ENCODE results near the gene RASA4B. TPM values are rescaled to one million over a fixed set of nuclear protein-coding genes. Genes with fewer than 3 reads are reported as not detected.

RASA4B gene
- total RNA-seq, 2 donors from 2014 or later: 20.0 to 29.8 TPM

DNA sequence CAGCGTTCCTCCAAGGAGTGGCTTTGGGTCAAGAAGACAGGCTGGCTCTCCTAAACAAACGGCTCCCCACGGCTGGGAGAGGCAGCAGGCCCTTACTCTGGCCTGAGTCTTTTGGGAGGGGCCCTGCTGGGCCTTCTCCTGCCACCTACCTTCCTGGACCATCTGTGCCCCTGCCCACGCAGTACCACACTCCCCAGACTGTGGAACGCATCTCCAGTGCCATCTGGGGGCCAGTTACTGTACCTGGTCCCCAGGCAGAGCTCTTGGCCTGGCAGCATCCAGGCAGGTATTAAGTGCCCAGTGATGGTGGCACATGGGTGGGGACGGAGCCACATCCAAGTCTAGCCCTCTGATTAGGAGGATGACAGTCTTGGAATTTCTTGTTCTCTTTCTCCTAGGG is 67.3 kb downstream of the RASA4B start:
- peaks cover 0 to 3% of the 10 kb centered on the region in 2 donors for H3K36me3 Mint-ChIP-seq (ENCODE audit: insufficient read depth in 2 of 2)
- no peaks in the 10 kb centered on the region for H3K27me3 Mint-ChIP-seq (ENCODE audit: low read depth)
- no peak overlapping the region for H3K4me3 Mint-ChIP-seq
- no peaks in the 10 kb centered on the region for H3K9me3 Mint-ChIP-seq
- DNase-seq (peak; percentile 53 to 56), ATAC-seq (replicated peaks in 1 of 2) (peak; percentile 85 to 86)
- no peak overlapping the region for H3K27ac Mint-ChIP-seq
- peaks cover 5% of the 10 kb centered on the region for H3K4me1 Mint-ChIP-seq (ENCODE audit: low read depth)

DNA sequence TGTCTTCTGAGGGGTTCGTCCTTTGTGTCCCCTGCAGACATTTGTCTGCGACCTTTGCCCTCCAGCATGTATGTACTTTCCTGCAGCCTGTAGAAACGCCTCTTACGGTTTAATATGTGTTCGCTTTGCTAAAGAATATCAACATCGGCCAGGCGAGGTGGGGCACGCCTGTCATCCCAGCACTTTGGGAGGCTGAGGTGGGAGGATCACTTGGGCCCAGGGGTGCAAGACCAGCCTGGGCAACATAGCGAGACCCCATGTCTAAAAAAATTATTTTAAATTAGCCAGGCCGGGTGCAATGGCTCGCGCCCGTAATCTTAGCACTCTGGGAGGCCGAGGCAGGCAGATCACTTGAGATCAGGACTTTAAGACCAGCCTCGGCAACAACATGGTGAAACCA is 68.4 kb downstream of the RASA4B start:
- ATAC-seq (replicated peaks in 1 of 2) (no peak), DNase-seq (no peak)
- Mint-ChIP-seq H3K4me1 (ENCODE audit: low read depth) (peaks cover 5% of the 10 kb centered on the region), H3K36me3 (ENCODE audit: insufficient read depth in 2 of 2) (peaks cover 0 to 6% of the 10 kb centered on the region in 2 donors), H3K27me3 (ENCODE audit: low read depth) (no peaks in the 10 kb centered on the region), H3K27ac (no peak overlapping the region), H3K4me3 (no peak overlapping the region), H3K9me3 (no peaks in the 10 kb centered on the region)

DNA sequence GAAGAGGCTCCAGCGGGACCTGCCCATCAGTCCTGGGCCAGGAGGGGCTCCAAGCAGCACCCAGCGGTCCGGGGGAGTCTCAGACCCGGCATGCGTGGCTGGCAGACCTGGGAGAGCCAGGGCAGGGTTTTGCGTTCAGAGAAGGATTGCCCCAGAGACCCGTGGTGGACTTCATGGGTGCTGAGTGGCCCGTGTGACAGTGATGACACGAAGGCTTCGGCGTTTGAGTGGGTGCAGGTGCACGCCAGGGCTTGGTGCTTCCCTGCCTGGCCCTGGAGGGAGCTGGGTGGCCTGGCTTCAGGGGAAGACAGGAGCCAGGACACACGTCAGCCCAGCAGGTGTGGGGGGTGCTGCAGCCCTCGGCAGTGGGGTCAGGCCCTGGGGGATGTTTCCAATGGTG is 70.3 kb downstream of the RASA4B start:
- ATAC-seq (replicated peaks in 1 of 2) (no peak), DNase-seq (no peak)
- Mint-ChIP-seq H3K4me3 (no peak overlapping the region), H3K9me3 (no peaks in the 10 kb centered on the region), H3K36me3 (ENCODE audit: insufficient read depth in 2 of 2) (peaks cover 0 to 6% of the 10 kb centered on the region in 2 donors), H3K27ac (no peak overlapping the region), H3K27me3 (ENCODE audit: low read depth) (no peaks in the 10 kb centered on the region), H3K4me1 (ENCODE audit: low read depth) (peaks cover 5% of the 10 kb centered on the region)

DNA sequence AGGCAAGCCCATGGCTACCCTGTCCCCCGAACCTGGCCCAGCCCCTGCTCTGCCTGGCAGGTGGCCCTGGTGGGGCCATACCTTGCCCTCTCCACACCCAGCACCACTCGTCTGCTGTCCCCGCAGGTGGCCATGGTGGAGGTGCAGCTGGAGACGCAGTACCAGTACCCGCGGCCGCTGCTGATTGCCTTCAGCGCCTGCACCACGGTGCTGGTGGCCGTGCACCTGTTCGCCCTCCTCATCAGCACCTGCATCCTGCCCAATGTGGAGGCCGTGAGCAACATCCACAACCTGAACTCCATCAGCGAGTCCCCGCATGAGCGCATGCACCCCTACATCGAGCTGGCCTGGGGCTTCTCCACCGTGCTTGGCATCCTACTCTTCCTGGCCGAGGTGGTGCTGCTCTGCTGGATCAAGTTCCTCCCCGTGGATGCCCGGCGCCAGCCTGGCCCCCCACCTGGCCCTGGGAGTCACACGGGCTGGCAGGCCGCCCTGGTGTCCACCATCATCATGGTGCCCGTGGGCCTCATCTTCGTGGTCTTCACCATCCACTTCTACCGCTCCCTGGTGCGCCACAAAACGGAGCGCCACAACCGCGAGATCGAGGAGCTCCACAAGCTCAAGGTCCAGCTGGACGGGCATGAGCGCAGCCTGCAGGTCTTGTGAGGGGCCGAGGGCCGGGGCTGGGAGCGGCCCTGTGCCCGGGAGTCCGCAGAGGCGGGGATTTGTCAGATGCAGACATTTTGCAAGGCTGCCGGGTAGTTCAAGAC is 71.0 kb downstream of the RASA4B start:
- peaks cover 0 to 6% of the 10 kb centered on the region in 2 donors for H3K36me3 Mint-ChIP-seq (ENCODE audit: insufficient read depth in 2 of 2)

DNA sequence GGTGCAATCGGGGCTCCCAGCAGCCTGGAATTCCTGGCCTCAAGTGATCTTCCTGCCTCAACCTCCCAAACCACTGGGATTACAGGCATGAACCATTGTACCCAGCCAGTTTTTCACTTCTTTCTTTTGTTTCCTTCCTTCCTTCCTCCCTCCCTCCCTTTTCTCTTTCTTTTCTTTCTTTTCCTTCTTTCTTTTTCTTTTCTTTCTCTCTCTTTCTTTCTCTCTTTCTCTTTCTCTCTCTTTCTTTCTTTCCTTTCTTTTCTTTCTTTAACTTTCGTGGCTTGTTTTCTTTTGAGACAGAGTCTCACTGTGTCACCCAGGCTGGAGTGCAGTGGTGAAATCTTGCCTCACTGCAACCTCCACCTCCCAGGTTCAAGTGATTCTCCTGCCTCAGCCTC is 71.9 kb downstream of the RASA4B start:
- H3K9me3 Mint-ChIP-seq: no peaks in the 10 kb centered on the region
- DNase-seq (no peak), ATAC-seq (replicated peaks in 1 of 2) (no peak)
- H3K4me1 Mint-ChIP-seq (ENCODE audit: low read depth): peaks cover 5% of the 10 kb centered on the region
- H3K27me3 Mint-ChIP-seq (ENCODE audit: low read depth): no peaks in the 10 kb centered on the region
- H3K36me3 Mint-ChIP-seq (ENCODE audit: insufficient read depth in 2 of 2): peaks cover 0 to 6% of the 10 kb centered on the region in 2 donors
- peak overlapping the region; percentile 33 for H3K27ac Mint-ChIP-seq
- no peak overlapping the region for H3K4me3 Mint-ChIP-seq

More for the DNA sequence above, 71.0 kb downstream of the RASA4B start:
- no peak overlapping the region for H3K4me3 Mint-ChIP-seq
- ATAC-seq (replicated peaks in 1 of 2): no peak
- H3K9me3 Mint-ChIP-seq: no peaks in the 10 kb centered on the region
- no peak for DNase-seq
- H3K27me3 Mint-ChIP-seq (ENCODE audit: low read depth): no peaks in the 10 kb centered on the region
- peak overlapping the region; percentile 33 for H3K27ac Mint-ChIP-seq
- peaks cover 5% of the 10 kb centered on the region for H3K4me1 Mint-ChIP-seq (ENCODE audit: low read depth)

- ATAC-seq (replicated peaks in 1 of 2) (no peak), DNase-seq (no peak)
- Mint-ChIP-seq H3K4me3 (no peak overlapping the region), H3K27ac (no peak overlapping the region), H3K9me3 (no peaks in the 10 kb centered on the region), H3K27me3 (ENCODE audit: low read depth) (no peaks in the 10 kb centered on the region), H3K4me1 (ENCODE audit: low read depth) (peaks cover under 1% of the 10 kb centered on the region), H3K36me3 (ENCODE audit: insufficient read depth in 2 of 2) (peaks cover 0 to 6% of the 10 kb centered on the region in 2 donors)
Observed at GRCh38 chr7:102444961-102445673, 72.5 kb downstream of the RASA4B start.

DNA sequence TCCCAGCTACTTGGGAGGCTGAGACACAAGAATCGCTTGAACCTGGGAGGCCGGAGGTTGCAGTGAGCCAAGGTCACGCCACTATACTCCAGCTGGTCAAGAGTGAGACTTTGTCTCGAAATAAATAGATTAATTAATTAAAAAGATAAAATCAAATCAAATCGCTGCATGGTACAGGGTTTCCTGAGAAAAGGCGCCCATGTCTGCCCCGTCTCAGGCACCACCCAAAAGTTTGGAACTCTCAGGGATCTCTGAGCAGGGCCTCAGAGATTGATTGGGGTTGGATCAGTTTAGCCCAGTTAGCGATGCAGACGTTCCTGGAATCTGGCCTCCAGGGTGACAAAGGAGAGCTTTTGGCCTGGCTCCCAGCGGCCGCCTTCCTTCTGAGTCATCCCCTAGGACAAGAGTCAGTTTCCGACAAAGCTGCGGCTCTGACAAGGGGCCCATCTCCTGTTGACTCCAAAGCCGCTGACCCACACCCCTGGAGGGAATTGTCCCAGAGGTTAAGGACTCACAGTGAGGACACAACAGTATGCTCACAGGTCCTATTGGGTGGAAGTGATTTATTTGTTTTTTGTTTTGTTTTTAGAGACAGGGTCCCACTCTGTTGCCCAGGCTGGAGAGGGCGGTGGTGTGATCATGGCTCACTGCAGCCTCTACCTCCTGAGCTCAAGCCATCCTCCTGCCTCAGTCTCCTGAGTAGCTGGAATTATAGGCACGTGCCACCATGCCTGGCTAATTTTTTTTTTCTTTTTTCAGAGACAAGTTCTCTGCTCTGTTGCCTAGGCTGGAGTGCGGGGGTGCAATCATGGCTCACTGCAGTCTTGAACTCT is 77.4 kb downstream of the RASA4B start:
- Mint-ChIP-seq H3K27me3 (ENCODE audit: low read depth) (no peaks in the 10 kb centered on the region), H3K4me1 (ENCODE audit: low read depth) (peaks cover 5% of the 10 kb centered on the region), H3K4me3 (no peak overlapping the region), H3K27ac (no peak overlapping the region), H3K9me3 (no peaks in the 10 kb centered on the region), H3K36me3 (ENCODE audit: insufficient read depth in 2 of 2) (peaks cover 0 to 3% of the 10 kb centered on the region in 2 donors)
- no peak for DNase-seq
- ATAC-seq (replicated peaks in 1 of 2): no peak

- Mint-ChIP-seq H3K9me3 (no peaks in the 10 kb centered on the region), H3K27ac (no peak overlapping the region), H3K4me3 (no peak overlapping the region), H3K36me3 (ENCODE audit: insufficient read depth in 2 of 2) (no peaks in the 10 kb centered on the region), H3K4me1 (ENCODE audit: low read depth) (peaks cover 33% of the 10 kb centered on the region), H3K27me3 (ENCODE audit: low read depth) (no peaks in the 10 kb centered on the region)
- no peak for DNase-seq
- ATAC-seq (replicated peaks in 1 of 2): no peak
Observed at GRCh38 chr7:102436118-102436517, 81.5 kb downstream of the RASA4B start.

DNA sequence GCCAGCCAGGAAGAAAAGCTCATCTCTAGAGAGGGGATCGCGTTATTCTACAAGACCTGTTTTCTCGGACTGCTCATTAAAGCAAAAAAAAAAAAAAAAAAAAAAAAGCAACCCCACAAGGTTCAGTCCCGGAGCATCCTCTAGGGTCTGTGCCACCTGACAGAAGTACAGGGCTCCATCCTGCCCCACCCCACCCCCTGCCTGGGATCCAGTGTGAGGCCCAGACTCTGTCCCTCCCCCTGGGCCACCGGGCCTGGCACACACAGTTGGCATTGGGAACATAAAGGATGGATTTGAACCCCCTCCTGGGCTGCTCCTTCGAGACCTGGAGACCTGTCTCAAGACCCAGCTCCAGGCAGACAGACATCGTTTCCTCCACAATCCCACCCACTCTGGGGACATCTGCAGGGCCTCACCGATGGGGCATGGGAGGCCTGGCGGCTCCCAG is 83.5 kb downstream of the RASA4B start:
- Mint-ChIP-seq H3K4me3 (peak overlapping the region; percentile 73 to 81), H3K27ac (peak overlapping the region; percentile 45), H3K9me3 (no peaks in the 10 kb centered on the region), H3K27me3 (ENCODE audit: low read depth) (no peaks in the 10 kb centered on the region), H3K4me1 (ENCODE audit: low read depth) (peaks cover 53% of the 10 kb centered on the region), H3K36me3 (ENCODE audit: insufficient read depth in 2 of 2) (peaks cover 0 to 4% of the 10 kb centered on the region in 2 donors)
- peak; percentile 8 to 12 for ATAC-seq (replicated peaks in 1 of 2)
- DNase-seq: no peak

GRCh38 chr7:102433219-102434038 is 84.1 kb downstream of the RASA4B start, which contains the start of gene ORAI2:
Gene ORAI2 (plus strand): TSS chr7:102433575. CDS start chr7:102438957, 5,382 bp downstream.
- Mint-ChIP-seq H3K27me3 (ENCODE audit: low read depth) (no peaks in the 10 kb centered on the region), H3K27ac (peak within 1 kb of the TSS; percentile 80), H3K36me3 (ENCODE audit: insufficient read depth in 2 of 2) (peaks cover 0 to 4% of the 10 kb centered on the region in 2 donors), H3K9me3 (no peaks in the 10 kb centered on the region), H3K4me3 (peak within 1 kb of the TSS; percentile 78 to 81), H3K4me1 (ENCODE audit: low read depth) (peaks cover 55% of the 10 kb centered on the region)
- ATAC-seq (replicated peaks in 1 of 2): peak; percentile 74 to 79
- peak; percentile 88 to 91 for DNase-seq
